Activated naive CD4-positive, alpha-beta T cell treated with anti-CD3 and anti-CD28 coated beads for 36 hours (primary cell): ENCODE measurements around the gene NTMT1. TPM values are rescaled to one million over a fixed set of nuclear protein-coding genes. Genes with fewer than 3 reads are reported as not detected.
A peak's percentile ranks its signal among the peaks of the same experiment; 100 is the strongest.
"Not testable (repeated sequence)": the region's sequence is repeated elsewhere in the genome, so short reads cannot be mapped to it uniquely, and the experiment has no call there.

ENCODE experiments used
- CTCF ChIA-PET: fragments of 350-600 bp; sonication (Branson Sonifier 250); formaldehyde crosslinking; loops from one replicate; lab custom pipeline; 2021; ENCODE audit warnings: antibody characterized with exemption; lab: Charles Lee
- DNase-seq: peaks from one replicate; pipeline ENCODE4 v3.0.0-alpha.2; 2020
- H3K27ac Mint-ChIP-seq: one replicate; pipeline ENCODE4 v1.8.0; 2021; ENCODE audit warnings: mild to moderate bottlenecking, mixed read lengths
- H3K27me3 Mint-ChIP-seq: one replicate; pipeline ENCODE4 v1.8.0; 2021; ENCODE audit warnings: low read depth, mixed read lengths
- H3K36me3 Mint-ChIP-seq: one replicate; pipeline ENCODE4 v1.8.0; 2021; ENCODE audit warnings: low read depth, mixed read lengths
- H3K4me1 Mint-ChIP-seq: one replicate; pipeline ENCODE4 v1.8.0; 2021; ENCODE audit warnings: low read depth, mixed read lengths
- H3K4me3 Mint-ChIP-seq: one replicate; pipeline ENCODE4 v1.8.0; 2021; ENCODE audit warnings: mild to moderate bottlenecking, moderate library complexity, mixed read lengths
- H3K9me3 Mint-ChIP-seq: one replicate; pipeline ENCODE4 v1.8.0; 2021; ENCODE audit warnings: mixed read lengths
- intact Hi-C: fragments of 100-400 bp; cut with micrococcal nuclease; formaldehyde crosslinking; loops from one replicate; pipeline ENCODE4 v1.15.1; 2023
- total RNA-seq, 2 experiments: library from RNA; stranded (reverse); gene quantifications; one replicate each; pipeline ENCODE4 v1.2.3, GENCODE V29; 2021

The NTMT1 gene
- total RNA-seq, 2 experiments from 2014 or later, result 58.6 to 59.3 TPM

DNA sequence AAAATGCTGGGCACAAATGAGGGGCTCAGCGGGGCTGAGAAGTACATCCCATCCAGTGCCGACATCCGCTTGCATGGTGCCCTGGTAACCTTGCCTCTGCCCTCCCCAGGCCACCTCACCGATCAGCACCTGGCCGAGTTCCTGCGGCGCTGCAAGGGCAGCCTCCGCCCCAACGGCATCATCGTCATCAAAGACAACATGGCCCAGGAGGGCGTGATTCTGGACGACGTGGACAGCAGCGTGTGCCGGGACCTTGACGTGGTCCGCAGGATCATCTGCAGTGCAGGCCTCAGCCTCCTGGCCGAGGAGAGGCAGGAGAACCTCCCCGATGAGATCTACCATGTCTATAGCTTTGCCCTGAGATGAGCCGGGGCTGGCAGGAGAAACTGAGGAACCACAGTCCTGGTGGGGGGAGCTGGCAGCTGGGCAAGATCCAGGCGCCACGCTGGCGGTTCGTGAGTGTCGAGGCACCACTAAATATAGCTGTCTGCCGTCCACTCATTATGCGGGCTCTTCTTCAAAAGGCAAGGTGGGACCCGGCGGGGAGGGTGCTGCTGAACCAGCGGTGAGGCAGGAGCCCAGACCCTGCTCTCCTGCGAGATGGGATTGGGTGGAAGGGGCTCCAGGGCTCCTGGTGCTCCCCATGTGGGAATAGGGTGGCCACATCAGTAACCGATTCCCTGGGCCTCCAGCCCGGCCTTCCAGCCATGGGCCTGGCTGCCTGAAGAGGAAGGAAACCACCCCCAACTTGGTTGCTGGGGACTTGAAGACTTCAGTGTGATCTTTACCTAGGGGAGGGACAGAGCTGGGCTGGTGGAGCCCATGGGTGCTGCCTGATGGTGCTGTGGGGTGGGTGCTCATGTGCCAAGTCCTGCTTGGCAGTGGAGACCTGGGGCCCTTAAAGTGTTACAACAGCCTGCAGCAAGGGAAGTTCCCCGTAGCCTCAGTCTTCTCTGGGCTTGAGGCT is 9.4 kb downstream of the NTMT1 start:
- H3K9me3 Mint-ChIP-seq, result no peaks in the 10 kb centered on the region
- peaks cover 20% of the 10 kb centered on the region for H3K36me3 Mint-ChIP-seq
- CTCF ChIA-PET, result interaction anchor here (1.1 to 1.3 kb wide), 2 partner anchors 9 to 11 kb away, joined by 4 read pairs; partner anchors contain the start of gene NTMT1
- no peak overlapping the region for H3K27ac Mint-ChIP-seq
- no peak for DNase-seq
- no peaks in the 10 kb centered on the region for H3K27me3 Mint-ChIP-seq
- peaks cover 28% of the 10 kb centered on the region for H3K4me1 Mint-ChIP-seq
- intact Hi-C loops, result no loop called here
- H3K4me3 Mint-ChIP-seq, result no peak overlapping the region

DNA sequence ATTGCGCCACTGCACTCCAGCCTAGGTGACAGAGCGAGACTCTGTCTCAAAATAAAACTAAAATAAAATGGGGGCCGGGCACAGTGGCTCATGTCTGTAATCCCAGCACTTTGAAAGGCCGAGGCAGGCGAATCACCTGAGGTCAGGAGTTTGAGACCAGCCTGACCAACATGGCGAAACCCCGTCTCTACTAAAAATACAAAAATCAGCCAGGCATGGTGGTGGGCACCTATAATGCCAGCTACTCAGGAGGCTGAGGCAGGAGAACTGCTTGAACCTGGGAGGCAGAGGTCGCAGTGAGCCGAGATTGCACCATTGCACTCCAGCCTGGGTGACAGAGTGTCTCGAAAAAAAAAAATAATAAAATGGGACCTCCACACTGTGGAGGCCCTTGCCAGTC is 10.4 kb downstream of the NTMT1 start:
- H3K27me3 Mint-ChIP-seq, CTCF ChIA-PET, H3K27ac Mint-ChIP-seq, intact Hi-C loops, H3K4me3 Mint-ChIP-seq, DNase-seq, H3K9me3 Mint-ChIP-seq: not testable (repeated sequence)
- Mint-ChIP-seq H3K4me1 (peaks cover 28% of the 10 kb centered on the region), H3K36me3 (peaks cover 20% of the 10 kb centered on the region)

DNA sequence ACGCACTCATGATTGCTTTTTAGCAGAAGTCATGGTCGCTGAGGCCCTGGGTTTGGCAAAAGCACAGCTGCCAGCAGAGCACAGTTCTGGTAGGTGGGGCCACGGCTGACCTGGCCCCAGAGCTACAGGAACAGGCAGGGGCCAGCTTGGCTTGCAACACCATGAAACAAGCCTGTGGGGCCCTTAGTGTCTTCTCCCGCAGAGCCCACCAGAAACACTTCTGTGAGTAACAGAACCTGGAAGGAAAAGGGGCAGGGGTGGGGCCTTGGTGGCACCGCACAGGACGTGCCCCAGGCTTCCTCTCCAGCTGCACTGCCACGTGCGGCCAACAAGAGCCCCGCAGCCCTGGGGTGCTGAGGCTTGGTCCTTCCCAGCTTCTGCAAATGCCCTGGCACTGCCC is 11.1 kb downstream of the NTMT1 start:
- Mint-ChIP-seq H3K27me3 (no peaks in the 10 kb centered on the region), H3K36me3 (peaks cover 19% of the 10 kb centered on the region), H3K4me3 (no peak overlapping the region), H3K9me3 (no peaks in the 10 kb centered on the region), H3K4me1 (peaks cover 21% of the 10 kb centered on the region), H3K27ac (no peak overlapping the region)
- intact Hi-C loops, result no loop called here
- DNase-seq, result no peak
- CTCF ChIA-PET, result interaction anchor here (0.8 to 1.1 kb wide), 2 partner anchors 11 to 26 kb away, joined by 3 read pairs; partner anchors contain the start of gene NTMT1

- H3K27me3 Mint-ChIP-seq, result no peaks in the 10 kb centered on the region
- DNase-seq, result no peak
- H3K4me3 Mint-ChIP-seq, result no peak overlapping the region
- H3K36me3 Mint-ChIP-seq, result peaks cover 18% of the 10 kb centered on the region
- CTCF ChIA-PET, result interaction anchor here (0.8 to 1.1 kb wide), 2 partner anchors 12 to 27 kb away, joined by 3 read pairs; partner anchors contain the start of gene NTMT1
- no peaks in the 10 kb centered on the region for H3K9me3 Mint-ChIP-seq
- intact Hi-C loops, result no loop called here
- H3K27ac Mint-ChIP-seq, result peak overlapping the region; percentile 5
- H3K4me1 Mint-ChIP-seq, result peaks cover 19% of the 10 kb centered on the region
These were observed 11.9 kb downstream of the NTMT1 start for GRCh38 chr9:129637673-129638439.

GRCh38 chr9:129639034-129639630 is 13.2 kb downstream of the NTMT1 start:
- Mint-ChIP-seq H3K27me3 (no peaks in the 10 kb centered on the region), H3K9me3 (no peaks in the 10 kb centered on the region), H3K4me3 (no peak overlapping the region), H3K36me3 (peaks cover 12% of the 10 kb centered on the region), H3K4me1 (peaks cover 19% of the 10 kb centered on the region), H3K27ac (no peak overlapping the region)
- intact Hi-C loops, result no loop called here
- CTCF ChIA-PET, result interaction anchor here (0.6 to 2.6 kb wide), 3 partner anchors 9 to 52 kb away, joined by 3 to 14 read pairs (median 4); no protein-coding TSS in a partner anchor
- DNase-seq, result no peak

- peaks cover 11% of the 10 kb centered on the region for H3K36me3 Mint-ChIP-seq
- intact Hi-C loops, result no loop called here
- CTCF ChIA-PET, result interaction anchor here (0.6 to 2.6 kb wide), 4 partner anchors 10 to 311 kb away, joined by 3 to 14 read pairs (median 4); no protein-coding TSS in a partner anchor
These were observed 13.8 kb downstream of the NTMT1 start for GRCh38 chr9:129639756-129640085.

GRCh38 chr9:129640086-129640870 is 14.3 kb downstream of the NTMT1 start:
- Mint-ChIP-seq H3K4me1 (peaks cover 19% of the 10 kb centered on the region), H3K27me3 (no peaks in the 10 kb centered on the region), H3K4me3 (peak overlapping the region; percentile 78), H3K9me3 (no peaks in the 10 kb centered on the region), H3K36me3 (peaks cover 5% of the 10 kb centered on the region), H3K27ac (peak overlapping the region; percentile 30)
- CTCF ChIA-PET, result interaction anchor here (0.6 to 2.6 kb wide), 4 partner anchors 10 to 312 kb away, joined by 3 to 14 read pairs (median 4); no protein-coding TSS in a partner anchor
- intact Hi-C loops, result no loop called here
- no peak for DNase-seq

More at GRCh38 chr9:129639756-129640085, 13.8 kb downstream of the NTMT1 start:
- Mint-ChIP-seq H3K4me1 (peaks cover 19% of the 10 kb centered on the region), H3K27me3 (no peaks in the 10 kb centered on the region), H3K4me3 (peak overlapping the region; percentile 78), H3K27ac (peak overlapping the region; percentile 30), H3K9me3 (no peaks in the 10 kb centered on the region)
- no peak for DNase-seq

- Mint-ChIP-seq H3K9me3 (no peaks in the 10 kb centered on the region), H3K4me1 (peaks cover 19% of the 10 kb centered on the region), H3K36me3 (peaks cover 4% of the 10 kb centered on the region), H3K27ac (peak overlapping the region; percentile 56), H3K4me3 (peak overlapping the region; percentile 78), H3K27me3 (no peaks in the 10 kb centered on the region)
- DNase-seq, result no peak
- CTCF ChIA-PET, result interaction anchor here (0.9 to 2.6 kb wide), 2 partner anchors 17 to 142 kb away, joined by 3 to 14 read pairs; no protein-coding TSS in a partner anchor
- intact Hi-C loops, result no loop called here
These were observed 15.1 kb downstream of the NTMT1 start for GRCh38 chr9:129640871-129641749.

GRCh38 chr9:129641750-129642585 is 16.0 kb downstream of the NTMT1 start, which contains the start of gene ASB6:
Gene ASB6 (minus strand): TSS chr9:129642151. CDS start chr9:129641999, 152 bp downstream.
- intact Hi-C loops, result loop anchor here (1.0 to 2.0 kb wide), 4 partner anchors 16 to 148 kb away; partner anchors contain the start of gene NTMT1
- H3K36me3 Mint-ChIP-seq, result peaks cover 4% of the 10 kb centered on the region
- peaks cover 19% of the 10 kb centered on the region for H3K4me1 Mint-ChIP-seq
- H3K9me3 Mint-ChIP-seq, result no peaks in the 10 kb centered on the region
- H3K27ac Mint-ChIP-seq, result peak within 1 kb of the TSS; percentile 83
- peak within 1 kb of the TSS; percentile 78 for H3K4me3 Mint-ChIP-seq
- no peaks in the 10 kb centered on the region for H3K27me3 Mint-ChIP-seq
- CTCF ChIA-PET, result interaction anchor here (0.5 to 2.4 kb wide), 8 partner anchors 8 to 155 kb away, joined by 3 to 15 read pairs (median 4); no protein-coding TSS in a partner anchor
- DNase-seq, result peak; percentile 92

DNA sequence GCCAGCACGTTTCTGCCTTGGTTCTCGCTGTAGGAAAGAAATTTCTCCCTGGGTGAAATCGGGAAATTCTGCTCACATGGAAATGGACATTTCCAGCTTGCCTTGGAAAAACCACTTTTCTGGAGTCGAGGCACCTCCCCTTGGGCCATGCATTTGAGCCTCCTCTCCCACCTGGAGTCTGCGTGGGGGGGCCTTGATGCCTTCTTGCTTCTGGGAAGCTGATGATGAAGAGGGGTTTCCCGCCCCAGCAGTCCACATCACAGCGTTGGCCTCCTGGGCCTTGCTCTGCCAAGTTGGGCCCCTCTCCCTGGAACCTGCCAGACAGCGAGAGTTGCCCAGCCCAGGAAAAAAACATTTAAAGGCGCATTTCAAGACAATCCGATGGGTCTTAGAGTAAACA is 17.7 kb downstream of the NTMT1 start:
- no peaks in the 10 kb centered on the region for H3K36me3 Mint-ChIP-seq
- H3K27ac Mint-ChIP-seq, result no peak overlapping the region
- CTCF ChIA-PET, result interaction anchor here (0.6 to 2.4 kb wide), 4 partner anchors 12 to 446 kb away, joined by 3 to 15 read pairs (median 6); no protein-coding TSS in a partner anchor
- H3K4me3 Mint-ChIP-seq, result no peak overlapping the region
- H3K4me1 Mint-ChIP-seq, result peaks cover 19% of the 10 kb centered on the region
- H3K27me3 Mint-ChIP-seq, result no peaks in the 10 kb centered on the region
- DNase-seq, result no peak
- H3K9me3 Mint-ChIP-seq, result no peaks in the 10 kb centered on the region
- intact Hi-C loops, result loop anchor here (2.0 kb wide), 1 partner anchor 83 kb away; no protein-coding TSS in a partner anchor
